Measurements from ENCODE around the gene NUBPL.

The NUBPL gene

GRCh38 chr14:31690056-31690455 is 128.9 kb downstream of the NUBPL start:
- TF ChIP-seq ZFX (IDR thresholded peaks at IDR 0.05; ENCODE audit: borderline replicate concordance) (no peak), CTCF (IDR thresholded peaks at IDR 0.05) (no peak)
- no peak overlapping the region for H3K27ac ChIP-seq

GRCh38 chr14:31692376-31692781 is 131.2 kb downstream of the NUBPL start:
- no peak for TF ChIP-seq ZFX (IDR thresholded peaks at IDR 0.05; ENCODE audit: borderline replicate concordance)
- TF ChIP-seq CTCF (IDR thresholded peaks at IDR 0.05): no peak
- H3K27ac ChIP-seq: no peak overlapping the region

GRCh38 chr14:31696378-31696777 is 135.2 kb downstream of the NUBPL start:
- TF ChIP-seq CTCF (IDR thresholded peaks at IDR 0.05) (no peak), ZFX (IDR thresholded peaks at IDR 0.05; ENCODE audit: borderline replicate concordance) (no peak)
- H3K27ac ChIP-seq: no peak overlapping the region

GRCh38 chr14:31699809-31700208 is 138.6 kb downstream of the NUBPL start:
- TF ChIP-seq ZFX (IDR thresholded peaks at IDR 0.05; ENCODE audit: borderline replicate concordance) (no peak), CTCF (IDR thresholded peaks at IDR 0.05) (no peak)
- no peak overlapping the region for H3K27ac ChIP-seq

GRCh38 chr14:31700282-31701074 is 139.3 kb downstream of the NUBPL start:
- no peak overlapping the region for H3K27ac ChIP-seq
- no peak for TF ChIP-seq ZFX (IDR thresholded peaks at IDR 0.05; ENCODE audit: borderline replicate concordance)
- TF ChIP-seq CTCF (IDR thresholded peaks at IDR 0.05): no peak

GRCh38 chr14:31702130-31702529 is 140.9 kb downstream of the NUBPL start:
- no peak for TF ChIP-seq ZFX (IDR thresholded peaks at IDR 0.05; ENCODE audit: borderline replicate concordance)
- TF ChIP-seq CTCF (IDR thresholded peaks at IDR 0.05): no peak
- no peak overlapping the region for H3K27ac ChIP-seq

GRCh38 chr14:31703056-31703455 is 141.9 kb downstream of the NUBPL start:
- TF ChIP-seq ZFX (IDR thresholded peaks at IDR 0.05; ENCODE audit: borderline replicate concordance) (no peak), CTCF (IDR thresholded peaks at IDR 0.05) (no peak)
- no peak overlapping the region for H3K27ac ChIP-seq

Data from 22Rv1 (cell line).